ENCODE results near the gene CTF1. TPM values are rescaled to one million over a fixed set of nuclear protein-coding genes. Genes with fewer than 3 reads are reported as not detected.

The CTF1 gene
- total RNA-seq, 1 donor = 3.3 TPM

DNA sequence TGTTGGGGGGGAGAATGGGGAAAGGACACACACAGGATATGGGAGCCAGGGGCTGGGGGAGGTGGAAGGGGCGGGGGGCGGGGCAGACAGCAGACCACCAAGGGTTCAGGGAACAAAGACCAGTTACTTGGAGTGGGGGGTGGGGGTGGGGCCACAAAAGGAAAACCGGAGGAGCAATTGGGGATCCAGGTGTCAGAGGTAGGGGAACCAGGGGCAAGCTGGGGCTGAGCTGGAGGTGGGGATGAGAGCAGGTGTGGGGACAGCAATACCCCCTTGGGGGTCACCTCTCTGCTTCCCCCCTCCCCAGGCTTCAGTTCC, 51.1 kb downstream of the CTF1 start:
- TF ChIP-seq, protein P1, sequence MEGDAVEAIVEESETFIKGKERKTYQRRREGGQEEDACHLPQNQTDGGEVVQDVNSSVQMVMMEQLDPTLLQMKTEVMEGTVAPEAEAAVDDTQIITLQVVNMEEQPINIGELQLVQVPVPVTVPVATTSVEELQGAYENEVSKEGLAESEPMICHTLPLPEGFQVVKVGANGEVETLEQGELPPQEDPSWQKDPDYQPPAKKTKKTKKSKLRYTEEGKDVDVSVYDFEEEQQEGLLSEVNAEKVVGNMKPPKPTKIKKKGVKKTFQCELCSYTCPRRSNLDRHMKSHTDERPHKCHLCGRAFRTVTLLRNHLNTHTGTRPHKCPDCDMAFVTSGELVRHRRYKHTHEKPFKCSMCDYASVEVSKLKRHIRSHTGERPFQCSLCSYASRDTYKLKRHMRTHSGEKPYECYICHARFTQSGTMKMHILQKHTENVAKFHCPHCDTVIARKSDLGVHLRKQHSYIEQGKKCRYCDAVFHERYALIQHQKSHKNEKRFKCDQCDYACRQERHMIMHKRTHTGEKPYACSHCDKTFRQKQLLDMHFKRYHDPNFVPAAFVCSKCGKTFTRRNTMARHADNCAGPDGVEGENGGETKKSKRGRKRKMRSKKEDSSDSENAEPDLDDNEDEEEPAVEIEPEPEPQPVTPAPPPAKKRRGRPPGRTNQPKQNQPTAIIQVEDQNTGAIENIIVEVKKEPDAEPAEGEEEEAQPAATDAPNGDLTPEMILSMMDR (IDR thresholded peaks at IDR 0.05; ENCODE audit: extremely low read depth, low read depth, low read length) = no peak
- H3K36me3 ChIP-seq (ENCODE audit: insufficient read depth, low read length) = peaks cover 21% of the 10 kb centered on the region

GRCh38 chr16:30947859-30948666, 51.6 kb downstream of the CTF1 start:
- TF ChIP-seq, protein P1 (IDR thresholded peaks at IDR 0.05; ENCODE audit: extremely low read depth, low read depth, low read length) = no peak
- H2AFZ ChIP-seq (ENCODE audit: low read length) = no peak overlapping the region
- H3K27ac ChIP-seq (ENCODE audit: low read depth, low read length) = peak overlapping the region; percentile 27
- peaks cover 8% of the 10 kb centered on the region for H3K79me2 ChIP-seq (ENCODE audit: insufficient read depth, low read length)
- peaks cover 16% of the 10 kb centered on the region for H3K36me3 ChIP-seq (ENCODE audit: insufficient read depth, low read length)
- H3K4me3 ChIP-seq (ENCODE audit: insufficient read depth, low read length) = peak overlapping the region; percentile 86
- H3K9me3 ChIP-seq (ENCODE audit: low read depth, low read length) = no peaks in the 10 kb centered on the region
- peak overlapping the region; percentile 92 for H3K4me2 ChIP-seq (ENCODE audit: insufficient read depth, low read length)
- H4K20me1 ChIP-seq (ENCODE audit: insufficient read depth, low read length) = peaks cover 14% of the 10 kb centered on the region
- no peaks in the 10 kb centered on the region for H3K27me3 ChIP-seq (ENCODE audit: insufficient read depth, low read length)
- peaks cover 23% of the 10 kb centered on the region for H3K4me1 ChIP-seq (ENCODE audit: insufficient read depth, low read length)
- peak; percentile 99 for DNase-seq (ENCODE audit: insufficient read length, low spot score, missing footprints)

More for the DNA sequence above, 51.1 kb downstream of the CTF1 start:
- H3K27ac ChIP-seq (ENCODE audit: low read depth, low read length) = peak overlapping the region; percentile 27
- H3K79me2 ChIP-seq (ENCODE audit: insufficient read depth, low read length) = peaks cover 8% of the 10 kb centered on the region
- H4K20me1 ChIP-seq (ENCODE audit: insufficient read depth, low read length) = peaks cover 14% of the 10 kb centered on the region
- no peak overlapping the region for H3K4me2 ChIP-seq (ENCODE audit: insufficient read depth, low read length)
- DNase-seq (ENCODE audit: insufficient read length, low spot score, missing footprints) = peak; percentile 42
- H3K27me3 ChIP-seq (ENCODE audit: insufficient read depth, low read length) = no peaks in the 10 kb centered on the region
- H3K9me3 ChIP-seq (ENCODE audit: low read depth, low read length) = no peaks in the 10 kb centered on the region
- no peak overlapping the region for H2AFZ ChIP-seq (ENCODE audit: low read length)
- no peak overlapping the region for H3K4me3 ChIP-seq (ENCODE audit: insufficient read depth, low read length)
- peaks cover 23% of the 10 kb centered on the region for H3K4me1 ChIP-seq (ENCODE audit: insufficient read depth, low read length)

GRCh38 chr16:30948667-30949649, 52.5 kb downstream of the CTF1 start, which contains the start of gene ORAI3:
TSS of gene ORAI3 (plus strand) at chr16:30949068. CDS start at chr16:30949290, 222 bp downstream.
- peaks cover 10% of the 10 kb centered on the region for H3K36me3 ChIP-seq (ENCODE audit: insufficient read depth, low read length)
- H4K20me1 ChIP-seq (ENCODE audit: insufficient read depth, low read length) = peaks cover 19% of the 10 kb centered on the region
- DNase-seq (ENCODE audit: insufficient read length, low spot score, missing footprints) = peak; percentile 88
- TF ChIP-seq, protein P1 (IDR thresholded peaks at IDR 0.05; ENCODE audit: extremely low read depth, low read depth, low read length) = no peak
- H3K79me2 ChIP-seq (ENCODE audit: insufficient read depth, low read length) = peaks cover 8% of the 10 kb centered on the region
- no peaks in the 10 kb centered on the region for H3K27me3 ChIP-seq (ENCODE audit: insufficient read depth, low read length)
- H3K27ac ChIP-seq (ENCODE audit: low read depth, low read length) = peak within 1 kb of the TSS; percentile 65
- H3K4me3 ChIP-seq (ENCODE audit: insufficient read depth, low read length) = peak within 1 kb of the TSS; percentile 86
- H3K9me3 ChIP-seq (ENCODE audit: low read depth, low read length) = no peaks in the 10 kb centered on the region
- H3K4me1 ChIP-seq (ENCODE audit: insufficient read depth, low read length) = peaks cover 23% of the 10 kb centered on the region
- peak within 1 kb of the TSS; percentile 27 for H2AFZ ChIP-seq (ENCODE audit: low read length)
- peak within 1 kb of the TSS; percentile 92 for H3K4me2 ChIP-seq (ENCODE audit: insufficient read depth, low read length)
